DND-41 (cell line): Measurements from ENCODE around the gene TAT.

Source experiments
- CTCF ChIP-seq: IDR thresholded peaks from 2 replicates; pipeline ENCODE4 v1.5.1; 2012; ENCODE audit warnings: borderline replicate concordance, low read length, moderate library complexity, mild to moderate bottlenecking; ENCODE audit not compliant: poor library complexity, severe bottlenecking; ENCODE audit errors: extremely low read depth
- EZH2 ChIP-seq: IDR thresholded peaks from 3 replicates; pipeline ENCODE4 v1.6.1; 2012; ENCODE audit warnings: borderline replicate concordance, low read depth, mild to moderate bottlenecking, moderate library complexity, low read length, inconsistent platforms; ENCODE audit not compliant: severe bottlenecking

- TF ChIP-seq CTCF (no peak), EZH2 (no peak)
These were observed 56.3 kb downstream of the TAT start for GRCh38 chr16:71520550-71520949.
